HG03565 (cell line): ENCODE measurements around the gene CRAT.

Source experiments
- ATAC-seq: cut with Tn5 transposase; IDR thresholded peaks from one replicate; pipeline ENCODE4 v1.9.1; 2021; ENCODE audit warnings: mild to moderate bottlenecking, moderate library complexity; ENCODE audit not compliant: unreplicated experiment

The CRAT gene

GRCh38 chr9:129110740-129111527 is at the start of gene CRAT, which contains the start of gene PTPA:
CRAT (minus strand) TSS chr9:129110793; CDS start chr9:129110509, 284 bp downstream.
PTPA (plus strand) TSS chr9:129111415; CDS start chr9:129111601, 186 bp downstream.
- peak; percentile 68 for ATAC-seq

GRCh38 chr9:129156163-129156562 is 45.6 kb upstream of the CRAT start:
- no peak for ATAC-seq

DNA sequence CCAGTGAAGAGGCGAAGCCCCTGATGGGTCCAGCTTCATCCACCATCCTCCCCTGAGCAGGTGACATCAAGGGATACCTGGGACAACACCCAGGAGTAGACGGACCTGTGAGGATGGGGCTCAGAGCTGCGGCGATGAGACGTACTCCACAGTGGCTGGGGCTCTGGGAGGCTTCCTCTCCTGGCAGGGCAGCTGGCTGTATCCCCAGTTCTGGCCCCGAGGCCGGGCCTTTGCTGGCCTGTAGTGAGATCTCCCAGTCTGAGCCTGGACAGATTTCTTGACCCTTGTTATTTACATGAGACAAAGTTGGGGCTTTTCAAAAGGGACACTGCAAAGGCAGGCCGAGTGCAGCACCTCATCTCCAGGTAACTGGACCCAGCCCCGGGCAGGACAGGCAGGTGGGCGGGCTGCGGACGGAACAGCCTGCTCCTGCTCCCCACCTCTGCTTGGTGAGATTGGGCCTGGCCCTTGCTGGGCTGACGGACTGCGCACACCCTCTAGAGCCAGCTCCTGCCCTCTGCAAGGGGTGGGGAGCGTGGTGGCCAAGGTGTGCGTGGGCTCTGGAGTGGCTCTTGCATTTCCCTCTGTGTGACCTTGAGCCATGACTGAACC is 44.4 kb upstream of the CRAT start:
- no peak for ATAC-seq

GRCh38 chr9:129151469-129151868 is 40.9 kb upstream of the CRAT start:
- ATAC-seq: no peak

- ATAC-seq: no peak
Observed at GRCh38 chr9:129150672-129151211, 40.1 kb upstream of the CRAT start.

- no peak for ATAC-seq
Observed at GRCh38 chr9:129150122-129150521, 39.5 kb upstream of the CRAT start.

DNA sequence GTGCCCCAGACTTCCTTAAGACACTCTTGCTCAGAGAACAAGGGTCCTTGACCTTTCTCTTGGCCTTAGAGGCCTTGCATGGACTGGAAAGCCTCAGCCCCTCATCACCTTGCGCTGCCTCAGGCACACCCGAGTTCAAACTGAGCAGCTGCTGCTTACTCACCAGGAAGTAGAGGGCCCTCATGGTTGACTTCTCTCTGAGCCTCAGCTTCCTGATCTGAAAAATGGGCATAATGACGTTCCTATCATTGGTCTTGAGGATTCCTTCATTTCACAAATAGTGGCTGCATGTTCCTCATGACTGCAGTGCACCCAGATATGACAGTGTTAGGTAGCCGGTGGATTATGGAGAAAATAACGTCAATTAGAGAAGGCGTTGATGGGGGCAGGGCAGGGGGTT is 38.8 kb upstream of the CRAT start:
- ATAC-seq: no peak

GRCh38 chr9:129148463-129149204 is 38.0 kb upstream of the CRAT start:
- ATAC-seq: no peak

- ATAC-seq: no peak
Observed at GRCh38 chr9:129146441-129146941, 35.9 kb upstream of the CRAT start.

DNA sequence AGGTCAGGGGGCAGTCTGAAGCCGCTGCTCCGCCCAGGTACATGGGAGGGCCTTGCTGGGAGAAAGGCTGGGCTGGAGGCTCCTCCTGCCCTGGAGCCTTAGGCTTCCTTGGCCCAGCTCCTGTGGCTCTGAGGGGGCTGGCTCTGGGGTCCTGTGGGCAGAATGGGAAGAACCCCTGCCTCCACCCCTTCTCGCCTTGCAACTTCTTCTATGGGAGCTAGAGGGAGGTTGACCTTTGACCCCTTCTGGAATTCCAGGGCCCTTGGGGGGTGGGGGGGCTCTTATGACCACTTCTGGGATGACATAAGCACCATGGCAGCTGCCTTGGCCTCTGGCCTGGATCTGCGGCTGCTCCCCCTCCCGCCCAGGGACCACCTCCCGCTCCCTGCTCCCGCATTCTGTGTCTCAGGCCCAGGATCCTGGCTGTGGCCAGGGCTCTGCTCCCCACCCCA is 35.3 kb upstream of the CRAT start:
- no peak for ATAC-seq

DNA sequence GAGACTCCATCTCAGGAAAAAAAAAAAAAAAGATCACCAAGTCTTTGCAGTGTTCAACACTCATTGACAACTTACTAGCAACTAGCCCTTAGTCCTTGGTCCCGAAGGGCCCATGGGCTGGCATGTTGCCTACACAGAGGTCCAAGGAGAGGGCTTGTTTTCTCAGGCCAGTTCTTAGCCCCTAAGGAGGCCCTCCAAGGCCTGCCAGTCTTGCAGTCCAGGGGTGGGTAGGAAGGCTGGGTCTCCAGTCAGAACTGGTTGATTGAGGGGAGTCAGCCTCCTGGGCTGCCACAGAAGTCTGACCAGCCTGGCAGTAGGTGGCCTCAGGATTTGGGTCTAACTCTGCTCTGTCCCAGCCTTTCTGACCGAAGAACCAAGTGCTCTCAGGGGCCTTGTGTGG is 34.7 kb upstream of the CRAT start:
- no peak for ATAC-seq

DNA sequence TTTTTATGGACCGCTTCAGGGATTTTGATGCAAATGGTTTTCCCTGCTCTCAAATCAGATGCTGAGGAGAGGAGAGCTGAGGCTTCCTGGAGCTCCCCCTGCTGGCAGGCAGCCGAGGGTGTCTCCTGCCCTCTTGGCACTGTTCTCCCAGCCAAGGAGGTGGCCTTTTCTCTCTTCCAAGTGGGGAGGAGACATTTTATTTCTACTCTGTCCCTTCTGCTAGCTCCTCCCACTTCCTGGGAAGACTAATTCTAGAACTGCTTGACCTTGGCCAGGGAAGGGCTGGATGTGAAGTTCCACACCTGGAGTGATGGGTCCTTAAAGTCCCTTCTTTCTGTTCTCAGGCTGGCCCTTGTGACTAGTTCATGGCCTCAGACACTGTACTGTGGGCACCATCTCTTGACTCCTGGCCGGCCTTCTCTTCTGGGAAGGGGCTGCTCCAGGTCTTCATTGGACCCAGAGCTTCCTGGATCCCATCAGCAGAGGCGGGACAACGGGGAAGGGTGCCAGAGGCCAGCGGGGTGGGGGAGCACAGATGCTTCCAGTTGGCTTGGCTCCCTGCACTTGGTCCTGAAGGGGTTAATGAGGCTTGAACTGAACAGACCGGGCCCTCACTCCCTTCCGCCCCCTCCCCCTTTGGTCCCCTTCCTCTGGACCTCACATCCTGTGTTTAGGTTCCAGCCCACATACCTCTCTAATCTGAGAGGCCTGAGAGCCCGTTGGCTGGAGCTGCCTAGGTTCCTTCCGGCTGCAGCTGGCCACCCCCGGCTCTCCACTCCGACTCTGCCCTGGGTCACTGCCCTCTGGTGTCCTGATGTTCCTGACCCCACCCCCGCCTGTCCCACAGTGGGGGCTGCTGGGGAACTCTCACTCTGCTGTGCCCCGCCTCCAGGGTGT is 32.7 kb upstream of the CRAT start:
- ATAC-seq: no peak

DNA sequence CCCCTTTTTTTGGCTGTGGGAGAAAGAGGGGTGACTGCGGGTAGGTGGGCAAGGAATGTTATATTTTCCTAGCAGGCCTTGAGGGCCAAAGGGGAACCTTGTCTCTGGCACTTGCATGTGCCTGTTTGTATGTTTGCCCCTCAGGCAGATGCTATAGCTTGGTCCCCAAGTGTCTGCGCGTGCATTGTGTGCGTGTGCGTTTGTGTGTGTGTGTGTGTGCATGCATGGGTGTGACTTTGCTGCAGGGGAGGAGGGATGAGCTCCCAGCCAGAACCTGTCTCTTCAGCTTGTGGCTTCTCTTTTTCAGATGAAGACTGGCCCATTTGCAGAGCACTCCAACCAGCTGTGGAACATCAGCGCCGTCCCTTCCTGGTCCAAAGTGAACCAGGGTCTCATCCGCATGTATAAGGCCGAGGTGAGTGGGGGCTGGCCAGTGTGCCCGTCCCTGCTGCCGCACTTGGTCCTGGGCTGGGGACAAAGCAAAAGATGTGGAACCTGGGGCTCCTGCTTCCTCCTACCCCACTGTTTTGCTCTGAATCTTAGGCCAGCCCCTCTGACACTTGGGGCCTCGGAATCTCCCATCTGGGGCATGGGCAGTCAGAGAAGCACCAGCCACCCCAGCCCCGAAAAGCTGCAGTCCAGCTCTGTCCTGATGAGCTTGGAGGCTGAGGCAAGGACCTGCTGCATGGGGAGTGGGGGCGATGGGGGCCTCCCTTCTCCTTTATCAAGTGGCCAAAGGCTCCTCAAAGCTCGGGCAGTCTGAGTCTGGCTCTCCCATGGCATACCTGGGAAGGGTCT is 31.7 kb upstream of the CRAT start:
- no peak for ATAC-seq

DNA sequence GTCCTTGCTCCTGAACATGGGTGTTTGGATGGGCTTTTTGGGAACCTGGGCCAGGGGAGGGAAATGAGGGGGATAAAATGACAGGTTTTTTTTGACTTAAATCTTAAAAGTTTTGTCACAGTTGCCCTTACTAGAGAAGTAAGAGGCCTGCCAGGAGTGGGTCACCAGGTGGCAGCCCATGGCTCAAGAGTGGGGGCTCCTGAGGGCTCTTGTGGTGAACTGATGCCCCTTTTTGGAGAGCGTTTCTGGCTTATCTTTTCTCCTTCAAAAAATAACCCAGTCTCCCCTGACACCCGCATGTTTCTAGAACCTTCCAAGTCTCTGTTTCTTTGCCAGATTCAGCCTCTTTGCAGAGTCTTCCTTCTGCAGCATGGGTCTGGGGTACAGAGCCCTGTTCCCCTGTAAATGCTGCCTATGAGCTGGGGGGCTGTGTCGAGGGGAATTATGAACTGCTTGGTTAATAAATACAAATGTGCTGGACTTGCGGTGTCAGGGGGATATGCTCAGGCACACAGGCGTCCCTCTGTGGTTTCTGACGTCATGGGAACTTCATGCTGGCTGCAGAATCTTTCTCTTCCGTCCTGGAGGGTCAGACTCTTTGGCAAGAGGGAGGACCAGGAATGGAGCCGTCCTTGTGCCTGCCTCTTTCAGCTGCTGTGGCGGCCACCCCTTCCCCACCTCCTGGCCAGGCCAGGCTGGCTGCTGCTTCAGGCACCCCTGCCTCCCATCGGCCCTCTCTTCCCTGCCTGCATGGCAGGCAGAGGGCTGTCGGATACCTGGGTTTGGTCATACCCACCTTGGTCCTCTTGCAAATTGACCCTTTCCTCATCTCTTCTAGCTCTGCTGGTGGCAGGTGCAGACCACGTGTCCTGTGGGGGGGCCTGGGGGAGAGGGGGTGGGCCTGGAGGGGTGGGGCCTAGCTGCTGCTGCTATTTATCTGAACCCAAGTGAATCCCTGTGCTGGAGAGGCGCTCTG is 30.8 kb upstream of the CRAT start:
- no peak for ATAC-seq

DNA sequence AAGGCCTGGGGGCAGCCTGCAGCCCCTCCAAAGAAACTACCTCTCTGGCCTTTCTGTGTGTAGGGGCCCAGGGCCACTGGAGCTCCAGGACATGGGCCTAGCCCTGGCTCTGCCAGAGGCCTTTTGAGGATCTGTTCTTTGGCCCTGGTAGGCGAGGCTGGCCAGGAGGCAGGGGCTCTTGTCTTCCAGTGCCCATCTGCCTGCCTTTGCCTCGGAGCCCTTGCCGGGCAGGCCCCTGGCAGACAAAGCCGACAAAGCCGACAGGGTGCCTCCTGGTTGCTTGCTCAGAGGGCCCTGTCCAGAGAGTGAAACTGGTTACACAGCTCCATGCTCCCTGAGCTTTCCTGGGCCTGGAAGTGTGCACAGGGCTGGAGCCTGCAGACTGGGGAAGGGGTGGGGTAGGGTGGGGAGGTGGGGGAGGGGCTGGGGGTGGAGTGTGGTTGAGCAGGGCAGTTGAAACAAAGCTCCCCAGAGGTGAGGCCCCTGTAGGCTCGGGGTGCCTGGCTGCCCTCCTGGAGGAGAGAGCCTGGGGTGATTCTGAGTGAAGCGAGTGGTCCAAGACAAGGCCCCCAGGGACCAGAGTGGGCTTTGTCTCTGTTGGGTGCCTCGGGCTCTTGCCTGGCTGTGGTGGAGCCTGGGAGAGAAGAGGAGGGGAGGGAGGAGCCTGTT is 29.9 kb upstream of the CRAT start:
- peak; percentile 9 for ATAC-seq

DNA sequence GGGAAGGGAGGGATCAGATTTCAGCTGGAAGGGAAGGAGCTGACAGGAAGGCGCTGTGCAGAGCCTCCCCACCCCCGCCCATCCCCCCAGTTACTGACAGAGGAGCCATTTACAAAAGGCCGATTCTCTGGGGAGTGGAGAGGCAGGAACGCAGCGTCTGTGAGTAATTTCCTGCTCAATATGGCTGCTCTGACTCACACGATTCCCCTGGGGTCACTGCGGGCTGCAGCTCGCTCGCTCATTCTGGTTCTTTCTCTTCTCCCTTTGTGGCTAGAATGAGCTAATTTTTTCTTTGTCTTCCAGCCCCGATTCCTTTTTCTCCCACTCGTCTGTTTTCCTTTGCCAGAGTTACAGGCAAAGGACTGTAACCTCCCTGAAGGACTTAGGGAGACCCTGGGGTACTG is 29.4 kb upstream of the CRAT start:
- ATAC-seq: peak; percentile 57

- ATAC-seq: no peak
Observed at GRCh38 chr9:129139233-129139992, 28.8 kb upstream of the CRAT start.
